ENCODE results near the gene ANP32A.

ANP32A gene

DNA sequence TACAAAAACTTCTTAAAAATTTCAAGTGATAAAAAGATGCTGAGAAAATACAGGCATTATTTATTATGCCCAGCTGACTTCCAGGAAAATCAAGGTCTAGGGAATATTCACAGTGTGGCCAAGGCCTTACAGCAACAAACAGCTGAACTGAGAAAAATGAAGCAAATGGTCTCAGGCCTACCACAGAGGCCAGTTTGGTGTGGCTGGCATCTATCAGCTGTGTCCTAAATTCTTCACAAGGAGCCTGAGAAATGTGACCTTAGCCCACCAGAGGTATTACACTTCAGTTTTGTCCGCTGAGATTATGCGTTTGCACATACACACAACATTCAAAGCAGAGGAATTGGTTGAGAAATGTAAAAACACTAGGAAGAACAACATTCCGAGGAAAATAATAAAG is 77.4 kb downstream of the ANP32A start:
- DNase-seq, result no peak

DNA sequence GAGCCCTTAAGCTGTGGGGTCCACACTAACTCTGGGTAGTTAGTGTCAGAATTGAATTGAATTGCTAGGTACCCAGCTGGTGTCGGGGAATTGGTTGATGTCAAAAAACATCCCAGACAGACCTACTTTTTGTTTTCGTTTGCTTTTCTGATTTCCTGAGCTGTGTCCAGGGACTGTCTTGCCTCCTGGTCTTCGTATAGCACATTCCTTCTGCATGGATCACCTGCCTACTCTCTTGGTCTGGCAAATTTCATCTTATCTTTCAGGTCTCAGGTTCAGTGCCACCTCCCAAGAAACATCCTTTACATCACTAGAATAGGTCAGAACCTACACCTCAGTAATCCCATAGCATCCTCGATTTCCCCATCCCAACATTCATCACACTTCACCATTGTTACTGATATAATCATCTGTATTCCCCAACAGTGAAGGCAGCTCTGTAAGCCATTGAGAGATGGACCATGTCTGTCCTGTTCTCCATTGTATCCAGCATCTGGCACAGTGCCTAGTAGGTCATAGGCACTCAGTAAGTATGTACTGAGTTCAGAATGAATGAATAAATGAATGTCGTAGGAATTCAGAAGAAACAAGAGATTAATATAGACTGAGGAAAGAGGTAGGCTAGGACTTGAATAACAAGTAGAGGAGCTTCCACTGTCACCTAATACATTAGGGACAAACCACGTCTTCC is 81.2 kb downstream of the ANP32A start:
- DNase-seq, result no peak

DNA sequence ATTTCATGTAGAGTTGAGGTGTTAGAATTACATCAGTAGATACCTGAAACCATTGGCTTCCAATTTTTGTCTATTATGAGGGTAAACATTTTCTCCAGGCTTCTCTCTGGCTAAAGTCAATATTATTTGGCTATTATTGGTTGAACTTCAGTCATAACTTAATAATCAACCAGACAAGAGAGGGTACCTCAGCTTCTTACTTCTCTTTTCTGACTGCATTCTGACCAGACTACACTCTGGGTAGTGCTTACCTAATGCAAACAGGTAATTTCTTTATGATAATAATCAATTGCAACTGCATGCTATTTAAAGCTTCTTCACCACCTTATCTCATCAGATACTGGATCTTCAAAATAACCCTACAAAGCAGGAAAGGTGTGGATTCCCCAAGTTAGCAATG is 85.1 kb downstream of the ANP32A start:
- DNase-seq, result no peak

DNA sequence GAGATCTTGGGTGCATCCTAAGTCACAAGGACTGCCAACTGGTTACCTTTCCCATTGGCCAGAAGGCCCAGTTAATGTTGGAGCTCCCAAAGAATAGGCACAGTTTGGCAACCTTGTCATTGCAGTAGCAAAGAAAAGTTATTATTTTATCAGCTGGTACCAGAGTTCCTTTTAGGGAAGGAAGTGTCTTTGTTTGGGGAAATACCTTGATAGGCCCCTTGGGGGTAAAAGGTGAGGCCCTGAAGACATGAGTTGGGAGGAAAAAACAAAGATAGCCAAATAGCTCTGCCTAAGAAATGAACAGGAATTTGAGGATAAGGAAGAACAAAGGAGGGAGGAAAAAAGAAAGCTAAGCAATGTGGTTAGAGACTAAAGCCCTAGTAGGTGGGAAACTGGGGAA is 85.8 kb downstream of the ANP32A start:
- DNase-seq, result no peak

DNA sequence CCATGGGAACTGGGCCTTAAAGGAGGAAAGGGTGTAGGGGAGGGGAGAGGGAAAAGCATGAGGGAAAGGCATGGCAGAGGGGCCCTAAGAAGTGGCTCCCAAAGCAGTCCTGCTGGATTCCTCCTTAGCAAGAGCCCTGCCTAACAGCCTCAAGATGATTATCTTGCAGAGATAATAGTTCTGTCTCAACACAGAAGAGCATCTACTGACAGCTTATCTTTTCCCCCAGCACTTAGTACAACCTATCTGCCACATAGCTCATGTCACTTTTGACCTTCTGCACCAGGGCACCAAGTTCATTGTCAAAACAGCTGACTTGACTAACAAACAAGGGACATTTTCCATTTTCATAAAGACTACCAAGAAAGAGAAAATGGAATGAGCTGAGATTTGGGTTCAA is 86.3 kb downstream of the ANP32A start:
- no peak for DNase-seq

- DNase-seq, result peak; percentile 3 to 47
Observed at GRCh38 chr15:68733666-68734065, 87.0 kb downstream of the ANP32A start.

DNA sequence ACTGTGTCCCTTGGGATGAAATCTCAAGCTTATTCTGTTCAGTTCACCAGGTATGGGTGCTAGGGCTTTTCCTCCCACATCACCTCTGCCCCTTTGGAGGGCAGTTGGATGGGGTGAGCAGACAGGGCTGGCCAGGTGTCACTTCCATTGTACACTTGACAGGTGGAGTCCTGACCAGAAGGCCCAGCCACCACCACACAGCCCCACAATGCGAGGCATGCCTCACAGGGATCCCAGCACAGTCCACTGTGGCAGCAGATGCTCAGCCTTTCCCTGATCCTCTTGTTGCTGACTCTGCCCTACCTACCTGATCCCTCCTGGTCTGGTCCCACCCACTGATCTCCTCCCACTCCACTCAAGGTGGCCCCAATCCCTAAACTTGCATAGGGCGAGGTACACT is 88.2 kb downstream of the ANP32A start:
- DNase-seq, result no peak

- no peak for DNase-seq
Observed at GRCh38 chr15:68730976-68731897, 89.5 kb downstream of the ANP32A start.

- DNase-seq, result peak; percentile 51 to 58
Observed at GRCh38 chr15:68730471-68730919, 90.2 kb downstream of the ANP32A start.

DNA sequence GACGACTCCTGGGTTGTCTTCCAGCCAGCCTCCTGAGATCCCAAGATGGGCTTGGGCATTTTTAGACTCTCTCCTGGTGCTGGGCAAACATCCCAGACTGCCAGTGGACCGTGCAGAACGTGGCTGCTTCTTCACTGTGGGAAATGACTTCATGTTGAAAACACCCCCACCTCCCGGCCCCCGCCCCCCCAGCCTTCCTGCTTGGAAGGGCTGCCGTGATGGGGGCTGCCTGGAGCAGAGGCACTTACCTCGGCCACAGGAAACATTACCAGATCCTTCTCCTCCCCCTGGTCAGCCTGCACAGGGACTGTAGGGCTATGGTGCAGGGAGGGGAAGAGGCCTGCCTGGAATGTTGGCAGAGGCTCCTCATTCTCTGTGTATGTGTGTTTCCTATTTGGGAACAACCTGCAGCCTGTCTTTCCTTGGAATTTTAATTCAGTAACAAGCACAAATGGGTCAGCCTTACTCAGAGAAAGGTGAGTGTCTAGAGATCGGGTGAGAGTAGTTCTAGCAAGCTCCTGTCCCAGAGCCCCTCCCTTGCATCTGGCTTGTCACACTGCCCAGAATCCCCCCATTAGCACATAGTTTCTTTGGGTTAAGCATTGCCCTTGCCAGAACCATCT is 90.8 kb downstream of the ANP32A start:
- DNase-seq, result no peak

Data from inflammatory macrophage (primary cell).